Activated B cell treated with CpG ODN at 0.5 μM for 24 hours (primary cell): ENCODE measurements around the gene NIPSNAP2. TPM values are rescaled to one million over a fixed set of nuclear protein-coding genes. Genes with fewer than 3 reads are reported as not detected.
"Not testable (repeated sequence)": the region's sequence is repeated elsewhere in the genome, so short reads cannot be mapped to it uniquely, and the experiment has no call there.

Experiments
- ATAC-seq: fragments of 200-7000 bp; cut with Tn5 transposase; one replicate; pipeline ENCODE4 v1.10.0; 2021; ENCODE audit warnings: low read depth, mild to moderate bottlenecking, moderate library complexity
- CTCF ChIA-PET: fragments of 350-600 bp; sonication (Branson Sonifier 250); formaldehyde crosslinking; loops from one replicate; lab custom pipeline; 2021; ENCODE audit warnings: antibody characterized with exemption; lab: Charles Lee
- POLR2A ChIA-PET: fragments of 350-600 bp; sonication (Branson Sonifier 250); formaldehyde crosslinking; loops from one replicate; lab custom pipeline; 2021; ENCODE audit warnings: antibody characterized with exemption; lab: Charles Lee
- DNase-seq: peaks from one replicate; pipeline ENCODE4 v3.0.0; 2022
- H3K27ac Mint-ChIP-seq: one replicate; pipeline ENCODE4 v1.8.0; 2020; ENCODE audit warnings: mixed read lengths
- H3K27me3 Mint-ChIP-seq: one replicate; pipeline ENCODE4 v1.8.0; 2021; ENCODE audit warnings: mixed read lengths
- H3K36me3 Mint-ChIP-seq: one replicate; pipeline ENCODE4 v1.8.0; 2021; ENCODE audit warnings: low read depth, mixed read lengths
- H3K4me1 Mint-ChIP-seq: one replicate; pipeline ENCODE4 v1.8.0; 2021; ENCODE audit warnings: mixed read lengths
- H3K4me3 Mint-ChIP-seq: one replicate; pipeline ENCODE4 v1.8.0; 2020; ENCODE audit warnings: mild to moderate bottlenecking, mixed read lengths
- H3K9me3 Mint-ChIP-seq: one replicate; pipeline ENCODE4 v1.8.0; 2020; ENCODE audit warnings: mixed read lengths
- intact Hi-C: fragments of 100-400 bp; cut with micrococcal nuclease; formaldehyde crosslinking; loops from one replicate; pipeline ENCODE4 v1.15.1; 2024
- total RNA-seq: library from RNA; stranded (reverse); gene quantifications from 2 replicates; pipeline ENCODE4 v1.2.3, GENCODE V29; 2022
- TF ChIP-seq, protein P1 (sequence below): fragments of 200-600 bp; IDR thresholded peaks from one replicate; pipeline ENCODE4 v1.8.0; 2022; ENCODE audit warnings: antibody characterized with exemption, mild to moderate bottlenecking

The NIPSNAP2 gene
- total RNA-seq, 1 donor from 2014 or later = 43.8 TPM

DNA sequence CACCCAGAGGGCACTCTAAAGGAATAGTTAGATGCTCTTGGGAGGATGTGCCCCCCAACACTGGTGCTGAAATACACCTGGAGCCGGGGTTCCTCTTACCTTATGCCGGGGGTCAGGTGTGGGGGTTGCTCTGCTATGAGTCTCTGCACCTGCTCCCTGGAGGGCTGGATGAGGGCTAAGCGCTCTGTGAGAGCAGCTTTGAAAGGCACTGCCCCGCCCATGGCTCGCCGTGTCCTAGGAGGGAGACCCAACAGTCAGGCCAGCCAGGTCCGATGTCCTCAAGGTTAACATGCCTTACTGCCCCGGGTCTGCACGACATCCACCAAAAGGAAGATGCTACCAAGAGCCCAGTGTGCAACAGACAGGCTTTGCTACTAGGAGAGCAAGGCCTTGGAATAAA is 55.1 kb downstream of the NIPSNAP2 start:
- Mint-ChIP-seq H3K9me3 (no peaks in the 10 kb centered on the region), H3K4me3 (no peak overlapping the region), H3K36me3 (peaks cover 11% of the 10 kb centered on the region), H3K27me3 (no peaks in the 10 kb centered on the region), H3K4me1 (no peaks in the 10 kb centered on the region), H3K27ac (no peak overlapping the region)
- ATAC-seq (no peak), DNase-seq (no peak)
- POLR2A ChIA-PET = no interaction called here
- TF ChIP-seq, protein P1, sequence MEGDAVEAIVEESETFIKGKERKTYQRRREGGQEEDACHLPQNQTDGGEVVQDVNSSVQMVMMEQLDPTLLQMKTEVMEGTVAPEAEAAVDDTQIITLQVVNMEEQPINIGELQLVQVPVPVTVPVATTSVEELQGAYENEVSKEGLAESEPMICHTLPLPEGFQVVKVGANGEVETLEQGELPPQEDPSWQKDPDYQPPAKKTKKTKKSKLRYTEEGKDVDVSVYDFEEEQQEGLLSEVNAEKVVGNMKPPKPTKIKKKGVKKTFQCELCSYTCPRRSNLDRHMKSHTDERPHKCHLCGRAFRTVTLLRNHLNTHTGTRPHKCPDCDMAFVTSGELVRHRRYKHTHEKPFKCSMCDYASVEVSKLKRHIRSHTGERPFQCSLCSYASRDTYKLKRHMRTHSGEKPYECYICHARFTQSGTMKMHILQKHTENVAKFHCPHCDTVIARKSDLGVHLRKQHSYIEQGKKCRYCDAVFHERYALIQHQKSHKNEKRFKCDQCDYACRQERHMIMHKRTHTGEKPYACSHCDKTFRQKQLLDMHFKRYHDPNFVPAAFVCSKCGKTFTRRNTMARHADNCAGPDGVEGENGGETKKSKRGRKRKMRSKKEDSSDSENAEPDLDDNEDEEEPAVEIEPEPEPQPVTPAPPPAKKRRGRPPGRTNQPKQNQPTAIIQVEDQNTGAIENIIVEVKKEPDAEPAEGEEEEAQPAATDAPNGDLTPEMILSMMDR = no peak
- CTCF ChIA-PET = interaction anchor here (2.4 kb wide), 1 partner anchor 55 kb away, joined by 6 read pairs; no protein-coding TSS in a partner anchor
- intact Hi-C loops = no loop called here

DNA sequence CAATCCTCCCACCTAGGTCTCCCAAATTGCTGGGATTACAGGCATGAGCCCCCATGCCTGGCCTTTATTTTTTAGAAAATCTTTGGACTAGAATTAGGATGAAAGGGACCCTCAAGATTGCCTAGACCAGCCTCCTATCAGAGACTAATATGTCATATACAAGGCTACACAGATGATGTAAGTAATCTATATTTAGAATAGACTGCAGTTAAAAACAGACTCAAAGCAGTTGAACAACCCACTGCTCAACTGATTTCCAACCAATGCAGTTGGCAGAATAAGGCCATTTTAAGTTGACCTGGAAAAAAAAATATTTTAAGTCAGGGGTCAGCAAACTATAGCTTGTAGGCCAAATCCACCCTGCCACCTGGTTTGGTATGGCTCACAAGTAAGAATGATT is 59.1 kb downstream of the NIPSNAP2 start:
- Mint-ChIP-seq H3K36me3 (peaks cover 11% of the 10 kb centered on the region), H3K27me3 (no peaks in the 10 kb centered on the region), H3K4me3 (no peak overlapping the region), H3K27ac (no peak overlapping the region), H3K9me3 (no peaks in the 10 kb centered on the region), H3K4me1 (no peaks in the 10 kb centered on the region)
- TF ChIP-seq, protein P1 = no peak
- no peak for DNase-seq
- intact Hi-C loops = no loop called here
- CTCF ChIA-PET = no interaction called here
- POLR2A ChIA-PET = no interaction called here
- ATAC-seq = no peak

DNA sequence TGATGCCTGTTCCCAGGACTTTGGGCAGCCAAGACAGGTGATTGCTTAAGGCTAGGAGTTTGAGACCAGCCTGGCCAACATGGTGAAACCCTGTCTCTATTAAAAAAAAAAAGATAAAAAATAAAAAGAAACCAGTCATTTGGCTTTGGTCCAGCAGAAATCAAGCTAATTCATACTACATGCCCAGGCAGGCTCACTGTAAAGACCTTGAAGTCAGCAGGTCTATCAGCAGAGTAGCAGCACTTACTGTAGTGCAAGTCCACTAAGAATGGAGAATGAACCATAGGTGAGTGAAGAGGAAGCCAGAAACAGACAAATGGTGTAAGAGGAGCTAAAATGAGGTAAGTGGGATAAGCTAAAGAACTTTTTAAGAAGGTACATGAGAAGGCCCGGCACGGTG is 62.2 kb downstream of the NIPSNAP2 start:
- no peak overlapping the region for H3K4me3 Mint-ChIP-seq
- no peaks in the 10 kb centered on the region for H3K9me3 Mint-ChIP-seq
- ATAC-seq = no peak
- intact Hi-C loops = no loop called here
- CTCF ChIA-PET = no interaction called here
- H3K36me3 Mint-ChIP-seq = peaks cover 2% of the 10 kb centered on the region
- no peaks in the 10 kb centered on the region for H3K4me1 Mint-ChIP-seq
- H3K27ac Mint-ChIP-seq = no peak overlapping the region
- POLR2A ChIA-PET = no interaction called here
- DNase-seq = no peak
- H3K27me3 Mint-ChIP-seq = no peaks in the 10 kb centered on the region
- TF ChIP-seq, protein P1 = no peak

DNA sequence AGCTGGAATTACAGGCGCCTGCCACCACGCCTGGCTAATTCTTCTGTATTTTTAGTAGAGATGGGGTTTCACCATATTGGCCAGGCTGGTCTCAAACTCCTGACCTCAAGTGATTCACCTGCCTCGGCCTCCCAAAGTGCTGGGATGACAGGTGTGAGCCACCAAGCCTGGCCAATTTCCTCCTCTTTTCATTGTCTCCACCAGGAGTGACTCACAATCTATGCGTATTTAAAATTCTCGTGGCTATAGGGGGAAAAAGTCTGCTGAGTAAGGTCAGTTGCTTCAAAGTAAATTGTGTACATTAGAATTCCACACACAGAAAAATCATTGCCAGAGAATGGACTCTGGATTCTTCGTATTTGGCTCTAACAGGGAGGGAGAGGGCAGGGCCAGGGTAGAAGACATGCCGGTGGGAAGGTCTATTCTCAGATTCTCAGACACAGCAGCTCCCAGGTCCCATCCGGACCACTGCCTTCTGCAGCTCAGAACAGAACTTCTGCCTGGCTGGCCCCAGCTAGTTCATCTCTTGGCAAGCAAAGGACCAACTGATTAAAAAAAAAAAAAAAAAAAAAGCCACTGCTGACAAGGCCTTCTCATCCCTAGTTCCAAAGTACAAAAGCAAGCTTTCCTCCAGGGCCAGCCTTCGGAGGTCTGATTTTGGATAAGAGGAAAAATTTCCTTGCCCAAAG is 64.7 kb downstream of the NIPSNAP2 start:
- no peak overlapping the region for H3K27ac Mint-ChIP-seq
- no peak for ATAC-seq
- peaks cover 2% of the 10 kb centered on the region for H3K36me3 Mint-ChIP-seq
- H3K4me1 Mint-ChIP-seq = peaks cover 4% of the 10 kb centered on the region
- intact Hi-C loops = no loop called here
- H3K4me3 Mint-ChIP-seq = no peak overlapping the region
- TF ChIP-seq, protein P1 = no peak
- POLR2A ChIA-PET = no interaction called here
- no peaks in the 10 kb centered on the region for H3K27me3 Mint-ChIP-seq
- H3K9me3 Mint-ChIP-seq = no peaks in the 10 kb centered on the region
- no peak for DNase-seq
- CTCF ChIA-PET = no interaction called here

DNA sequence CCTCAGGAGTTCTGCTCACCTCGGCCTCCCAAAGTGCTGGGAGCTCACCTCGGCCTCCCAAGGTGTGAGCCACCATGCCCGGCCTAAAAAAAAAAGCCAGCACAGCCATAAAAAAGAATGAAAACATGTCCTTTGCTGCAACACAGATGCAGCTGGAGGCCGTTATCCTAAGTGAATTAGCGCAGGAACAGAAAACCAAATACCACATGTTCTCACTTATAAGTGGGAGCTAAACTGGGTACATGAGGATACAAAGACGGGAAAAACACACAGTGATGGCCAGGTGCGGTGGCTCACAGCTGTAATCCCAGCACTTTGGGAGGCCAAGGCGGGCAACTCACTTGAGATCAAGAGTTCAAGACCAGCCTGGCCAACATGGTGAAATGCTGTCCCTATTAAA is 66.0 kb downstream of the NIPSNAP2 start:
- H3K27me3 Mint-ChIP-seq = no peaks in the 10 kb centered on the region
- CTCF ChIA-PET = no interaction called here
- intact Hi-C loops = loop anchor here (5.0 kb wide), 1 partner anchor 78 kb away; the partner anchor contains the start of gene MRPS17
- no peaks in the 10 kb centered on the region for H3K9me3 Mint-ChIP-seq
- no peak for ATAC-seq
- no peak overlapping the region for H3K4me3 Mint-ChIP-seq
- no peak for DNase-seq
- peaks cover 2% of the 10 kb centered on the region for H3K36me3 Mint-ChIP-seq
- TF ChIP-seq, protein P1 = no peak
- H3K4me1 Mint-ChIP-seq = peaks cover 4% of the 10 kb centered on the region
- no peak overlapping the region for H3K27ac Mint-ChIP-seq
- POLR2A ChIA-PET = no interaction called here

DNA sequence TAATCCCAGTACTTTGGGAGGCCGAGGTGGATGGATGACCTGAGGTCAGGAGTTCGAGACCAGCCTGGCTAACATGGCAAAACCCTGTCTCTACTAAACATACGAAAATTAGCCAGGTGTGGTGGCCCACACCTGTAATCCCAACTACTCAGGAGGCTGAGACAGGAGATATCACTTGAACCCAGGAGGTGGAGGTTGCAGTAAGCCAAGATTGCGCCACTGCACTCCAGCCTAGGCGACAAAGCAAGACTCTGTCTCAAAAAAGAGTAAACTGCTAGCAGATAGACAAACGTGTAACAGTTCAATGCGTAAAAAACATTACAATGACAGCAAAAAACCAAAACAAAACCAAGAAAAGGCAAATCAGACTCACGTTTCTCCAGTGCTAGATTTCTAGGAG is 67.2 kb downstream of the NIPSNAP2 start:
- H3K9me3 Mint-ChIP-seq, H3K4me3 Mint-ChIP-seq, H3K27me3 Mint-ChIP-seq, DNase-seq, ATAC-seq, H3K36me3 Mint-ChIP-seq, H3K4me1 Mint-ChIP-seq, H3K27ac Mint-ChIP-seq, POLR2A ChIA-PET, CTCF ChIA-PET: not testable (repeated sequence)
- intact Hi-C loops = loop anchor here (5.0 kb wide), 1 partner anchor 79 kb away; the partner anchor contains the start of gene MRPS17

DNA sequence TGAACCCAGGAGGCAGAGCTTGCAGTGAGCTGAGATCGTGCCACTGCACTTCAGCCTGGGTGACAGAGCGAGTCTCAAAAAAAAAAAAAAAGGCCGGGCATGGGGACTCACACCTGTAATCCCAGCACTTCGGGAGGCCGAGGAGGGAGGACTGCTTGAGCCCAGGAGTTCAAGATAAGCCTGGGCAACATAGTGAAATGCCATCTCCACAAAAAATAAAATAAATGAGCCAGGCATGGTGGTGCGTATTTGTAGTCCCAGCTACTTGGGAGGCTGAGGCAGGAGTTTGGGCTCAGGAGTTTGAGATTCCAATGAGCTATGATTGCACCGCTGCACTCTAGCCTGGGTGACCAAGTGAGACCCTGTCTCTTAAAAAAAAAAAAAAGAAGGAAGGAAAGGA is 68.2 kb downstream of the NIPSNAP2 start:
- CTCF ChIA-PET, H3K9me3 Mint-ChIP-seq, H3K27me3 Mint-ChIP-seq, H3K4me3 Mint-ChIP-seq, H3K36me3 Mint-ChIP-seq, DNase-seq, ATAC-seq, H3K4me1 Mint-ChIP-seq, H3K27ac Mint-ChIP-seq: not testable (repeated sequence)
- POLR2A ChIA-PET = interaction anchor here (0.7 kb wide), 2 partner anchors 32 to 619 kb away, joined by 5 to 9 read pairs; no protein-coding TSS in a partner anchor
- intact Hi-C loops = loop anchor here (5.0 kb wide), 1 partner anchor 80 kb away; the partner anchor contains the start of gene MRPS17
